ENCODE results near the gene GMDS. TPM values are rescaled to one million over a fixed set of nuclear protein-coding genes. Genes with fewer than 3 reads are reported as not detected.

The GMDS gene
- total and polyA plus RNA-seq, 2 of the 4 experiments (the other 2 are of a cell fraction): 7.3 to 21.9 TPM

- Histone ChIP-seq H3K27me3 (ENCODE audit: control insufficient read depth, insufficient read depth, low read length) (no peaks in the 10 kb centered on the region), H3K79me1 (ENCODE audit: low read depth in 1 of 2, low read length in 2 of 2) (no peaks in the 10 kb centered on the region), H3K27ac (ENCODE audit: insufficient read depth, low read length) (no peak overlapping the region), H3K4me2 (ENCODE audit: low read depth, low read length) (no peak overlapping the region), H4K5ac (ENCODE audit: low read depth, low read length) (peak overlapping the region; percentile 12; the same call in 1 of the 2 replicates), H2AFZ (replicated peaks; ENCODE audit: low read length, poor library complexity) (peak overlapping the region; percentile 8), H4K20me1 (ENCODE audit: insufficient read depth, low read length) (no peaks in the 10 kb centered on the region), H4K91ac (ENCODE audit: insufficient read depth, low read depth, low read length) (no peak overlapping the region), H3K56ac (ENCODE audit: extremely low read depth, insufficient read depth, low read length) (no peak overlapping the region), H3K9ac (ENCODE audit: low read depth, low read length) (no peak overlapping the region), H2BK20ac (ENCODE audit: low read depth, low read length) (no peak overlapping the region), H3K9me3 (ENCODE audit: control insufficient read depth, insufficient read depth, low read length) (no peaks in the 10 kb centered on the region), H2BK120ac (ENCODE audit: low read depth, low read length) (no peak overlapping the region), H3K4ac (ENCODE audit: low read depth, low read length) (no peak overlapping the region), H3K23ac (ENCODE audit: low read depth, low read length) (no peak overlapping the region), H2BK5ac (ENCODE audit: low read depth, low read length, poor library complexity, severe bottlenecking) (no peak overlapping the region), H4K8ac (ENCODE audit: low read depth in 2 of 2, low read length in 2 of 2) (no peak overlapping the region), H3K18ac (ENCODE audit: low read depth, low read length) (no peak overlapping the region), H3K9me1 (ENCODE audit: insufficient read depth, low read length) (no peaks in the 10 kb centered on the region), H3K14ac (replicated peaks; ENCODE audit: low read depth, low read length) (no peak overlapping the region), H2BK15ac (ENCODE audit: low read depth, low read length) (no peak overlapping the region), H3K4me3 (ENCODE audit: insufficient read depth, low read depth, low read length) (no peak overlapping the region), H2AK5ac (ENCODE audit: low read depth, low read length) (no peak overlapping the region), H3K4me1 (ENCODE audit: control insufficient read depth, insufficient read depth, low read length) (0 out of 2 replicates have a peak, but pooled peaks cover 2% of the 10 kb centered on the region), H3K36me3 (ENCODE audit: control insufficient read depth, insufficient read depth, low read length) (no peaks in the 10 kb centered on the region), H2AK9ac (replicated peaks; ENCODE audit: low read depth, low read length, poor library complexity) (no peak overlapping the region)
- intact Hi-C loops (cut with micrococcal nuclease): no loop called here
- ATAC-seq (ENCODE audit: low read depth) (no peak), DNase-seq (no peak)
- dilution Hi-C loops (cut with HindIII; ENCODE audit: low sequenced_read_pairs, unreplicated experiment): no loop called here
- no TSS peak for BruUV-seq (replicated peaks)
- ChIA-PET POLR2A (ENCODE audit: unreplicated experiment) (no interaction called here), CTCF (no interaction called here)
- 96% methylated on average over 5 of the region's 8 CpGs; no CpG with 5 or more reads in 1 of the 2 experiments for WGBS, 2 experiments (ENCODE audit: extremely low coverage in 2 of 2, insufficient read length in 1 of 2)
- in situ Hi-C loops (cut with MboI; ENCODE audit: low sequenced_read_pairs): no loop called here
- TF ChIP-seq NFE2L2 (IDR thresholded peaks at IDR 0.05; ENCODE audit: low read depth, low read length) (no peak), RCOR1 (IDR thresholded peaks at IDR 0.05; ENCODE audit: insufficient replicate concordance, low read length) (no peak), POLR2A (IDR thresholded peaks at IDR 0.05; ENCODE audit: low read depth, low read length) (no peak), BHLHE40 (IDR thresholded peaks at IDR 0.05; ENCODE audit: low read depth, low read length) (no peak), USF2 (IDR thresholded peaks at IDR 0.05; ENCODE audit: low read depth, low read length) (no peak), ELK1 (IDR thresholded peaks at IDR 0.05; ENCODE audit: borderline replicate concordance, low read depth, low read length) (no peak), MXI1 (IDR thresholded peaks at IDR 0.05; ENCODE audit: borderline replicate concordance, low read depth, low read length) (no peak), SMC3 (IDR thresholded peaks at IDR 0.05; ENCODE audit: low read depth, low read length) (no peak), RAD21 (IDR thresholded peaks at IDR 0.05; ENCODE audit: low read length) (no peak), MAFK (IDR thresholded peaks at IDR 0.05; ENCODE audit: low read depth, low read length) (no peak), CHD1 (IDR thresholded peaks at IDR 0.05; ENCODE audit: low read depth, low read length) (no peak), CEBPB (IDR thresholded peaks at IDR 0.05; ENCODE audit: low read depth, low read length) (no peak), MAZ (IDR thresholded peaks at IDR 0.05; ENCODE audit: borderline replicate concordance, low read depth, low read length) (no peak), RFX5 (IDR thresholded peaks at IDR 0.05; ENCODE audit: low read depth, low read length) (no peak), FOS (IDR thresholded peaks at IDR 0.05; ENCODE audit: low read depth, low read length) (no peak)
- TF ChIP-seq, protein P1, sequence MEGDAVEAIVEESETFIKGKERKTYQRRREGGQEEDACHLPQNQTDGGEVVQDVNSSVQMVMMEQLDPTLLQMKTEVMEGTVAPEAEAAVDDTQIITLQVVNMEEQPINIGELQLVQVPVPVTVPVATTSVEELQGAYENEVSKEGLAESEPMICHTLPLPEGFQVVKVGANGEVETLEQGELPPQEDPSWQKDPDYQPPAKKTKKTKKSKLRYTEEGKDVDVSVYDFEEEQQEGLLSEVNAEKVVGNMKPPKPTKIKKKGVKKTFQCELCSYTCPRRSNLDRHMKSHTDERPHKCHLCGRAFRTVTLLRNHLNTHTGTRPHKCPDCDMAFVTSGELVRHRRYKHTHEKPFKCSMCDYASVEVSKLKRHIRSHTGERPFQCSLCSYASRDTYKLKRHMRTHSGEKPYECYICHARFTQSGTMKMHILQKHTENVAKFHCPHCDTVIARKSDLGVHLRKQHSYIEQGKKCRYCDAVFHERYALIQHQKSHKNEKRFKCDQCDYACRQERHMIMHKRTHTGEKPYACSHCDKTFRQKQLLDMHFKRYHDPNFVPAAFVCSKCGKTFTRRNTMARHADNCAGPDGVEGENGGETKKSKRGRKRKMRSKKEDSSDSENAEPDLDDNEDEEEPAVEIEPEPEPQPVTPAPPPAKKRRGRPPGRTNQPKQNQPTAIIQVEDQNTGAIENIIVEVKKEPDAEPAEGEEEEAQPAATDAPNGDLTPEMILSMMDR (conservative IDR thresholded peaks at IDR 0.05; ENCODE audit: low read depth, low read length): no peak
Measured at GRCh38 chr6:1745814-1746213, 499.6 kb downstream of the GMDS start.
